GM15510 (cell line): Measurements from ENCODE around the gene CCDC85C.
A peak's percentile ranks its signal among the peaks of the same experiment; 100 is the strongest.

Experiments used
- POLR2A ChIP-seq: IDR thresholded peaks from 3 replicates; pipeline ENCODE4 v1.6.1; 2011; ENCODE audit warnings: borderline replicate concordance; ENCODE audit not compliant: insufficient read length; ENCODE audit errors: extremely low read depth

The CCDC85C gene

DNA sequence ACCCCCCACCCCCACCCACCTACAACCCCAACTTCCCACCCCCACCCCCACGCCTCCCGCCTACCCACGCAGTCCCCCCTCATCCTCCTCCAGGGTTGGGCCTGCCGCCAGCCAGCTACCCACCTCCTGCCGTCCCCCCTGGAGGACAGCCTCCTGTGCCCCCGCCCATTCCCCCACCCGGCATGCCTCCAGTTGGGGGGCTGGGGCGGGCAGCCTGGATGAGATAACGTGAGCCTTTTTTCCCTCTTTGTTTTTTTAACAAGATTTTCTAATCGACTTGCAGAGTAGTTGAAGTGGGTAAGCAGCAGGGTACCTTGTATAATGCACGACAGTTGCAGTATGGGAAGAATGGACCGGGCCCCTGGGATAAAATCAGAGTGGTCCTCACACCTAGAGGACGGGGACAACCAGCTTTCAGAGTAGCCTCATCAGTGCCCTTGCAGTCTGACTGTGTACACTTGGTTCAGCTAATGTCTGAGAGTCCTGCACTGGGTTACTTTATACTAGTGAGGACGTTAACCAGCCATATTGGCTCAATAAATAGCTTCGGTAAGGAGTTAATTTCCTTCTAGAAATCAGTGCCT lies 93.4 kb downstream of the CCDC85C start:
- no peak for TF ChIP-seq POLR2A

DNA sequence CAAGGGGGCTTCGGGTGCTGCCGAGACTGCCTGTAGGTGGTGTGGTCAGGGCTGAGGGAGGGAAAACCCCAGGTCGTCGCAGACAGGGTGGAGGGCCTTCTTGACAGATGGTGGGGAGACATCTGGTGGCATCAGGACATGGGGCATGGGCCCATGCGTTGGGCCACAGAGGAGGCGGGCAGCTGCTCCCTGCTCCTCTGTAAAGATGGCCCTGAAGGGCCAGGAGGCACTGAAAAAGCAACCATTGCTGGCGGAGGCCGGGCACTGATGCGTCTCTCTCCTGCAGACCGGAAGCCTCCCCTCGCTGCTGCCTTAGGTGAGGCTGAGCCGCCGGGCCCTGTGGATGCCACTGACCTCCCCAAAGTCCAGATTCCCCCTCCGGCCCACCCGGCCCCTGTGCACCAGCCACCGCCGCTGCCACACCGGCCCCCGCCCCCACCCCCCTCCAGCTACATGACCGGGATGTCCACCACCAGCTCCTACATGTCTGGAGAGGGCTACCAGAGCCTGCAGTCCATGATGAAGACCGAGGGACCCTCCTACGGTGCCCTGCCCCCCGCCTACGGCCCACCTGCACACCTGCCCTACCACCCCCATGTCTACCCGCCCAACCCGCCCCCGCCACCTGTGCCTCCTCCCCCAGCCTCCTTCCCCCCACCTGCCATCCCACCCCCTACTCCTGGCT lies 94.0 kb downstream of the CCDC85C start:
- TF ChIP-seq POLR2A, result no peak

DNA sequence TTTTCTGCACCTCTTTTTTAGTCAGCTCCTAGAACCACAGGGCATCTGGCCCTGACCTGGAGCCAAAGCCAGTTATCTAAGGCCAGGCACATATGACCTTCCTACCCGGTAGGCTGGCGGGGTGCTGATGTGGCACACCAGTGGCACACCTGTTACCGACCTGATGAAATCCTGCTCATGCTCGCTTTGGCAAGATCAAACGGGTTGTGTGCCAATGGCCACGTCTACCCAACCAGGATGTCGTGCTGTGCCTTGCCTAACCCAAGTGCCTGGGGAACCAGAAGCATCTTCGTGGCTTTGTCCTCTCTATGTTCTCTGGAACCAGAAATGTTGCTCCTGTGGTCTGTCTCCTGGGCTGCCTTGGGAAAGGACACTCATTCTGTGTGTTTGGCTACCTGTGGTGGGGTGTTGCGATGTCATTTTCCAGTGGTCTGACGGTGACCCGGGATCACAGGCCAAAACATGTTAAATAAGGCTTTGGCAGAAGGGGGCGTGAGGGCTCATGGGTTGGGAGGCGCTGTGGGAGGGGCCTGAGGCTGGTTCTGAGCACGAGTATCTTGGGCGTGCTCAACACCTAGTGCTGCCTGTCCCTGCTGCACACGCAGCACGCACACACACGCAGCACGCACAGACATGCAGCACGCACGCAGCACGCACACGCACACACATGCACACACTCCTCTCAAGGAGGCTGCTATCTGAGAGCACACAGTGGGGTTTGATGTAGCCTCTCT lies 94.9 kb downstream of the CCDC85C start:
- TF ChIP-seq POLR2A, result no peak

DNA sequence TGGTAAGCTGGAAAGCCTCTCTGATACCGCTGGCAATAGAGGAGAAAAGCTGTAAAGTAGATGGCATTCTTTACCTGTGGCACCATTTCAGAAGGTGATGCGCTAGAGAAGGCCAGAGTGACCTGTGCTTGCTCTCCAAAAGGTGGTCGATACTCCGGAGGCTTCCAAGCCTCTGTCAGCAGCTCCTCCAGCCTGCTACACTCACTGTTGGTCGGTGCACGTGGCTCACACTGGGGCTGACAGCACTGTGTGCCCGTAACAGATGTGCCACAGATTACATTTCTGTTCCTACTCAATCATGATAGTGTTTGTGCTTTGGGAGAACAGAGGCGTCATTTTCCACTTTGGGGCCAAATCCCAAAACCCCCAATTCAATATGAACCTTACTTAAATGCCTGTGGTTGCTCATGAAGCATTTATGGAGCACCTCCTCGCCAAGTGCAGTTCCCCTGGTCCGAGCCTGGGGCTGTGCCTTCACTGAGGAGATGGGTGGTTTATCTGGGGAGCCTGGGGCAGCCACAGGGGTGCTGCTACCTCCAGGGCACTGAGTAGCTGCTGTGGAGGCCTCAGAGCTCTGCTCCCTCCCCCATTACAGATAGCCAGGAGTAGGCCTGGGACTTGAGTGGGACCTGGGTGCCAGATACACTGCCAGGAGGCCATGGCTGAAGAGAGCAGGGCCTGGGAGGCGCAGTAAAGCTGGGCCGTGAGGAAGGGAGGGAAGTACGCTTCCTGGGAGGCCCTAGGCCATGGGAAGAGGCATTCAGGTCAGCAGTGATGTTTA lies 96.0 kb downstream of the CCDC85C start:
- no peak for TF ChIP-seq POLR2A

DNA sequence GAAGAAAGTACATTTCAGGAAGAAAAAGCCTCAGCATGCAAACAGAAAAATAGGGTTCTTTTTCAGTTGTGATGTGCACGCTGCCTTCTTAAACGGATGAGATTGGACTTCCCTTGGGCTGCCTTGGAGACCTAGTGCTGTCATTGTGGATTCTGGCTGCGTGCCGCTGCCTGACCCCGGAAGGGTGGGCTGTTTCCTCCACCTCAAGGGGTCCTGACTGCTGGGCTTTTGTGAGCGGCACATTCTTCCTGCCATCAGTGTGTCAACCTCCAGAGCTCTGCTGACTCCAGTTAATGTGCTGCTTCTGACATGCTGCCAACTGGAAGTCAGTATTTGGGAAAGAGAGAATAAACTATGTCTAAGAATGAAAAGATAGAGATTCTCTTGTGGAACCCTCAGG lies 97.7 kb downstream of the CCDC85C start:
- no peak for TF ChIP-seq POLR2A

DNA sequence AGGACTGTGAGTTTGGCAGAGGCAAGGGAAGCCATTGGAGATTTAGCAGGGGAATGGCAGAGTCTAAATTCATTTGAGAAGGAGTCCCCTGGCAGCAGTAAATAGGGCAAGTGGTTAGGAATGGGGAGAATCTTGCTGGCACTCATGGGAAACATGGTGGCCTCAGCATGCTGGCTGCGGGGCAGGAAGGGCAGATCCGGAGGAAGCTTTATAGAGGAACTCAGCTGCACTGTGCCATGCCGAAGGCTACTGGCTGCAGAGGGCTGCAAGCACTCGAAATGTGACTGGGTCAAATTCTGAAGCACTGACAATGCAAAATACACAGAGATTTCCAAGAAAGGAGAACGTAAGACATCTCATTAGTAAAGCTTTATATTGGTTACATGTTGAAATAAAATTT lies 98.9 kb downstream of the CCDC85C start:
- no peak for TF ChIP-seq POLR2A

DNA sequence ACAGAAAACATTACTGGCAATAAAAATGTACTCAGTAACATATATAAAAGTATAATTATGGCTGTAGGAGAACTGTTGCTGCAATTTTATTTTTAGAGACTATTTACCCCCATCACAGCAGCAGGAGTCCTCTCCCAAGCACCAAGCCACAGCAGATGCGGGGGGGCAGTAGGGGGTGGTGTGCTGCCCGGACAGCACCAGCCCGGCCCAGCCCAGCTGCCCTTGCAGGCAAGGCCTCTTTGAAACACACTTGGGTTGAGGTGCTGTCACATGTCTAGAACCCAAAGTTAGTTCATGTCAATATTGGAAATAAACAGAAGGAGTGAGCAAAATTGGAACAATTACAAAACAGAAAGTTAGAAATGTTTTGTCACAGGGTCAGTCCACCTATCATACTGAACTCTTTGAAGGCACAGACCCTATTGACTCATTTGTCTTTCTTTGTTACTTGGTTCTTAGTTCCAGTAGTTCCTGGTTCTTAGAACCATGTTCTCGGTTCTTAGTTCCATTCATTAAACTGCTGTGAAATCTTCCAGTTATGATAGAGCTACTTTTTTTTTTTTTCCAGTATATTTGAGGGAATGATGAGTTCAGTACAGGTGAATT lies 100.1 kb downstream of the CCDC85C start:
- no peak for TF ChIP-seq POLR2A

DNA sequence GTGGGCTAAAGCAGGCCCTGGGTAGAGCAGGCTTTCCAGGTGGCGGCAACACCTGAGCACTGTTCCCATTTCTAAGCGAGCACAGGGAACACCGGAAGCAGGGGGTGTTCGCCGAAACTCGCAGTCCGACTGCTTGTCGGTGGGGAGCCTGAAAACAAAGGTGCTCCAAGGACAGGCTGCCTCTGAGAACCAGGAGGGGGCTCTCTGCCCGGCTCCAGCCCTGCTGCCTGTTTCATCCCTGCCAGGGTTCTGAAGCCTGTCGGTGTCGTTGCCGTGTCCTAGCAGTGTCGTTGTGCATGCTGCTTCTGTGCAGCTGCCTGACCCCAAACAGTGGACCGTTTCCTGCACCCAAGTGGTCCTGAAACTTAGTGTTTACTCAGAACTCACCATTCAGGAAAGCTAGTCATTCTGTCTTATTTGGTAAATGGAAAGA lies 101.0 kb downstream of the CCDC85C start:
- no peak for TF ChIP-seq POLR2A

DNA sequence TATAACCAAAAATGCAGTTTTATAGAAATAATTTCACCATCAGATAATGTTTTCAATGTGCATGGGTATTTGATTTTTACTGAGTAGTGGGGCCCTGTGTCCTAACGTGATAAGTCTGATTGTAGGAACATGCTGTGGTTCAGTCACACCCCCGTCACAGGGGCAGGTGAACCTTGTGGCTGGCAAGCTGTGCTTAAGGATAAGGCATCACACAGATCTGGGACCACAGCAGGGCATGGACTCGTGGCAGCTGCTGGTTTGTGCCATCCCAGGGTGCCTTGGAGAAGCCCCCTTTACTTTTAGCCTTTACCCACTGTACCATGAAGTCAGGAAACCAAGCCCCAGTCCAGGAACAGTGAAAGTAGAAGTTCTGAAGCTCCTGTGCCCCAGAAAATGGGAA lies 106.1 kb downstream of the CCDC85C start:
- no peak for TF ChIP-seq POLR2A

DNA sequence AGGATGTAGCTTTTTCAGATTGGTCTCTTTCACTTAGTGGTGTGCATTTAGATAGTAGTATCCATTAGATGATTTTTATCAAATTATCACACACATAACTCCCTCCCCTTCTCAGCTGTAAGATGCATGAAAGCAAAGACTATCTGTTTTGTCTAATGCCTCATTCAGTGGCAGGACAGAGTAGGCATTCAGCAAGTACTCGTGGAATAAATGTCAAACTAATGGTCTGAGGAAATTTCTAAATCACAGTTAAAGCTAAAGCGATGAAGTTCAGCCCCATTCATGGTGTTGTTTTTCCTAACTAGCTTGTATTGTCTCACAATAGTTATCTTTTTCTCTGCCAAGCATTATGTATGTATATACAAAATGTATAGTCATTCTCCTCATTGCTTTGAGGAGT lies 106.7 kb downstream of the CCDC85C start:
- no peak for TF ChIP-seq POLR2A

DNA sequence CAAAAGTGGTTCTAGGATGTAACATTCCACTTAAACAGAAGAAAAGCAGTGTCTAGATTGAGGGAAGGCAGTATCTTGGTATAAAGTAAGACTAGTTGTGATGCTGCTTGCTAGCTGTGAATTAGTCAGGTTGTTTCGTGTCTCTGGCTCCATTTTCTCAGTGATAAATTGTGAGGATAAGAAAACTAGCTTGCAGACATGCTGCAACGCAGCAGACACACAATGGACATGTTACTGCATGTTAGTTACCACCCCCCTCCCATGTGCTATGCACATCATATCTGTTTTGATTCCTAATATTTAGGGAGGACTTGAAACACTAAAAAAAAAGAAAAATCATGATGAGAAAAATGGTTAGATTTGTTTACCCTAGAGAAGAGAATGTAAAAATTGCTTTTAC lies 119.9 kb downstream of the CCDC85C start:
- no peak for TF ChIP-seq POLR2A

DNA sequence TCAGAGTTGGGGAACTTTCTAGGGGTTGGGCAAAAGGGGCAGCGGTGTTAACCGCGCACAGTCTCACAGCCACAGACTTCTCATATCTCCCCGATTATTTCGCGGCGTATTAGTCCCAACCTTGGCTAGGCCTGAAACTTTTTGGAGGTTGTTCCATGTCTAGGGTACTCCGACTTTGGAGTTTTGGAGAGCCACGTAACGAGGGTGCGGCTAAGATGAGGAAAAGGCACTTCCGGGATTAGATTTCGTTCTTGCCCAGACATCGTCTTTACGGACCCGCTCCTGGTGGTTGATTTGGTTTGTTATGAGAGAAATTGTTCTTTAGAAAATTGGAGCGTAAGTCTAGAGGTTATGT lies 122.3 kb downstream of the CCDC85C start:
- TF ChIP-seq POLR2A, result no peak

DNA sequence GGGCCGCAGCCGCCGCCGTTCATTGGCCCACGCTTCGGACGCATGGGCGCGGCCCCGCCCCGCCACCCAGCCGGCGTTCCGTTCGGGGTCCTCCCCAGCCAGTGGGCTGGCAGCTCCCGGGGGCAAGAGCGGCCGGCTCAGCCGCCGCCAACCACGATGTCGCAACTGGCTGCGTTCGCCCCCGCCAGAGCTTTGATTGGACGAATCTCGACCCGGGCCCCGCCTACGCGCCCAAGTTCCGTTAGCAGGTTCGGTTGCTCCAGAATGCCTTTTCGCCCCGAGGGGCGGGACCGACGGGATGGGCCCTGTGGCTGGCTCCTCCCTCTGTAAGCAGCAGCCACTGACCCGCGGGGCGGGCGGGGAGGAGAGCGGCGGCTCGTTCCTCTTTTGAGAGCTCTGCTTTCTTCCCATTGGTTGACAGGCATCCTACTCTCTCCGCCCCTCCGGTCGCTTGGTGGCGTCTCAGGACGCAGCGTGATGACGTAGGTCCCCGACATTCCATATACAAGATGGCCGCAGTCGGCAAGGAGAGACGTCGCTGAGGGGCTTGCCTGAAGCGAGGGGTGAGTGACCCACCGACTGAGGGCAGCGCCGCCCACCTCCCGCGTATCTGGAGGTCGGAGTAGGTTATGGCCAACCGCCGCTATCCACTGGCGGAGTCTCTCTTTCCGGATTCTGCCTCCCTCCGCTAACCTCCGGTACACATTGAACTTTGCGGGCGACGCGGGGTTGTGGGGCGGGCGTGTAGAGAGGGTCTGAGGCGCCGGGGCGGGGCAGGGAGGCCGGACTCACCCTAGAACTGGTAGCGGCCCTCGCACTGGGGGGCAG lies 122.9 kb downstream of the CCDC85C start, which contains the start of gene CCNK:
Gene CCNK (plus strand): TSS at position 493 of the 828 bp plus-strand sequence. CDS start 11,269 bp downstream, outside the sequence.
- peak; percentile 83 for TF ChIP-seq POLR2A
